Psoas muscle (tissue), 8 donors: Measurements from ENCODE around the gene B4GALT2. TPM values are rescaled to one million over a fixed set of nuclear protein-coding genes. Genes with fewer than 3 reads are reported as not detected.

ENCODE experiments used
- ATAC-seq, 4 donors: fragments of 200-7000 bp; cut with Tn5 transposase; one replicate each; pipeline ENCODE4 v1.9.1; 2020; ENCODE audit warnings: moderate library complexity in 3 of 4, mild to moderate bottlenecking in 2 of 4
- DNase-seq, 2 donors: peaks; one replicate each; pipeline ENCODE4 v3.0.0-alpha.2; 2020
- H3K27ac ChIP-seq: fragments of 200-600 bp; one replicate; pipeline ENCODE4 v1.8.0; 2022
- H3K27me3 ChIP-seq, 3 donors: fragments of 200-600 bp in 1 of 3; one replicate each; pipeline versions ENCODE4 v1.6.1 to v1.8.0; 2013 to 2022; ENCODE audit warnings: low read length in 2 of 3, mild to moderate bottlenecking in 2 of 3, moderate library complexity in 1 of 3; ENCODE audit not compliant: insufficient read depth in 3 of 3
- H3K36me3 ChIP-seq, 2 donors: fragments of 200-600 bp in 1 of 2; one replicate each; pipeline versions ENCODE4 v1.6.1 to v1.8.0; 2013 to 2022; ENCODE audit warnings: low read depth in 1 of 2, mild to moderate bottlenecking in 1 of 2, moderate library complexity in 1 of 2; ENCODE audit not compliant: insufficient read depth in 1 of 2
- H3K4me1 ChIP-seq: fragments of 200-600 bp; one replicate; pipeline ENCODE4 v1.8.0; 2022
- H3K4me3 ChIP-seq: fragments of 200-600 bp; one replicate; pipeline ENCODE4 v1.8.0; 2022; ENCODE audit warnings: mild to moderate bottlenecking
- H3K9me3 ChIP-seq: fragments of 200-600 bp; one replicate; pipeline ENCODE4 v1.8.0; 2022
- CTCF ChIP-seq: fragments of 200-600 bp; IDR thresholded peaks from one replicate; pipeline ENCODE4 v1.8.0; 2022; ENCODE audit warnings: antibody characterized with exemption
- WGBS, 3 donors: extraction: QIAGEN DNeasy Blood & Tissue Kit; methylation state at CpG; one replicate each; pipeline versions ENCODE4 v1.1.6 to v1.1.7; 2013; 5-methylcytosine and 5-hydroxymethylcytosine counted together
- intact Hi-C, 2 donors: fragments of 100-400 bp; cut with DNase I; formaldehyde crosslinking; loops; one replicate each; pipeline versions ENCODE4 v1.11.0 to v1.14.2; 2022
- polyA plus RNA-seq, 3 donors: library from polyadenylated mRNA; stranded (reverse); fragments of 200-250 nt; gene quantifications; one replicate each; pipeline ENCODE4 v1.2.3, GENCODE V29; 2013
- total RNA-seq, 4 donors: library from RNA; stranded (reverse); fragmentation: NEBNext Ultra II Directional in 2 of 4; extraction: Animal tissue kit (Norgen Biotek cat#: 25700) in 2 of 4; gene quantifications; one replicate each; pipeline versions ENCODE4 v1.2.1 to v1.2.4, GENCODE V29; 2021 to 2023
- donor health status: healthy with polysubstance abuse.
- donor health status: DM: no; HTN: no; CAD: no; lungs with moderate emphysema.
- donor health status: Bipolar disorder and iron deficiency.
- donor health status: healthy.
- donor health status: DM: yes; HTN: yes; CAD: no.
- donor health status: DM: no; HTN: no; CAD: no.
- donor health status: DM: no; HTN: no; CAD: no.
- donor health status: DM: yes; HTN: yes; CAD: no.

Gene B4GALT2
- total and polyA plus RNA-seq, 7 donors, result 33.5 to 81.0 (median 54.9) TPM

DNA sequence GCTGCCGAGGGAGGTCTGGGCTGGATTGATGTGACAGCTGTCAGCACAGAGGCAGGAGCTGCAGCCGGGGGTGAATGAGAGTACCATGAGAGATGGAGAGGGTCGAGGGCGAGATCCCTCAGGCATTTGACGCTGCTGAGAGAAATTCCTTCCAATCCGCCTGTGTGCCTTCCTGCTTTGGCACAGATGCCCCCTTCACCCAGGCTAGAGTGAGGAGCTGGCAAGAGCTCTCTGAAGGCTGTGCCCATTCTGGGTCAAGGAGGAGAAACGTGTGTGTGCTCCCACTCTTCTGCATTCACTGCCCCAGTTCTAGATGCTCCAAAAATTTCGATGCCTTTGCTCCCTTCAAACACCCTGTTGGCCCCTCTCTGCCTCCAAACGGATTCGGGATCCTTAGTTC is 40.6 kb upstream of the B4GALT2 start:
- DNase-seq (no peak), ATAC-seq (no peak)
- H3K27ac ChIP-seq, result no peak overlapping the region
- intact Hi-C loops, result loop anchor here in 1 of 2 donors (5.0 to 10.0 kb wide), 2 partner anchors 274 to 411 kb away; no protein-coding TSS in a partner anchor
- no peak overlapping the region for H3K4me3 ChIP-seq
- WGBS, 3 donors, result 35 to 56% (median 43%) methylated on average over 10 of the region's 10 CpGs
- no peaks in the 10 kb centered on the region for H3K9me3 ChIP-seq
- H3K36me3 ChIP-seq, result no peaks in the 10 kb centered on the region
- TF ChIP-seq CTCF, result no peak
- H3K27me3 ChIP-seq, result peaks cover 0 to 4% (median 0%) of the 10 kb centered on the region in 3 donors
- H3K4me1 ChIP-seq, result peaks cover 20% of the 10 kb centered on the region

DNA sequence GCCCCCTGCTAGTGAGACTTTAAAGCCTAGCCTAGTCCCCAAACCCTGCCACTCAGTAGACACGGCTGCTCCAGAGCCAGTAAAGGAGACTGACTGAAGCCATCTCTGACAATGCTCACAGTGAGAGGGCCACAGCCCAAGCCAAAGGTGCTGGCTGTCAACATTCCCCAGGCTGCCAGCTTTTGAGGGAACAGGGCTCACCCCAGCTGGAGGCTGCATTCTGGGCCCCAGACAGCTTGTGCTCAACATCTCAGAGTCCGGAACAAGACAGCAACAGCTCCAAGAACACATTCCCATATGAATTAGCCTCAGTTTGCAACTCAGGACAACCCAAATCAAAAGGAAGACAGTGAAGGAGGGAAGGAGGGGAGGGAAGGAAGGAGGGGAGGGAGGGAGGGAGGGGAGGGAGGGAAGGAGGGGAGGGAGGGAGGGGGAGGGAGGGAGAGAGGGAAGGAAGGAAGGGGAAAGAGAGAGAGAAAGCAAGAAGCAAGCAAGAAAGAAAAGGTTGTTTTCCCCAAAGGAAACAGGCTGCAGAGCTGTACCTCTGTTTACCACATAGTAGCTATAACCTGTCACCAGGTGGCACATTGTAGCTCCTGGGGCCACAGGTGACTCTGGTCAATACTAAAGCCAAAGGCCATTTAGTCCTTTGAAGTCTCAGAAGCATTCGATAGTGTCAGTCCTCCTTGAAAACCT is 40.0 kb upstream of the B4GALT2 start:
- ATAC-seq, result peak in 2 of 4 donors; percentile 65 to 68
- Histone ChIP-seq H3K4me3 (no peak overlapping the region), H3K4me1 (peaks cover 14% of the 10 kb centered on the region), H3K36me3 (no peaks in the 10 kb centered on the region), H3K27me3 (no peaks in the 10 kb centered on the region), H3K27ac (no peak overlapping the region), H3K9me3 (no peaks in the 10 kb centered on the region)
- DNase-seq, result peak in 1 of 2 donors; percentile 79
- intact Hi-C loops, result loop anchor here in 1 of 2 donors (5.0 to 10.0 kb wide), 2 partner anchors 274 to 412 kb away; no protein-coding TSS in a partner anchor
- no peak for TF ChIP-seq CTCF
- 37 to 56% (median 44%) methylated on average over 3 of the region's 3 CpGs for WGBS, 3 donors

- no peaks in the 10 kb centered on the region for H3K36me3 ChIP-seq
- intact Hi-C loops, result loop anchor here in 1 of 2 donors (10.0 kb wide), 1 partner anchor 408 kb away; the partner anchor contains the start of gene PTPRF
- H3K9me3 ChIP-seq, result no peaks in the 10 kb centered on the region
- no peak for ATAC-seq
- H3K4me3 ChIP-seq, result no peak overlapping the region
- DNase-seq, result no peak
- no peaks in the 10 kb centered on the region for H3K27me3 ChIP-seq
- H3K27ac ChIP-seq, result no peak overlapping the region
- peaks cover 8% of the 10 kb centered on the region for H3K4me1 ChIP-seq
- whole genome bisulfite sequencing, 3 donors, result 87 to 90% (median 90%) methylated on average over 3 of the region's 3 CpGs
- no peak for TF ChIP-seq CTCF
Measured at GRCh38 chr1:43942411-43942810, 36.6 kb upstream of the B4GALT2 start.

DNA sequence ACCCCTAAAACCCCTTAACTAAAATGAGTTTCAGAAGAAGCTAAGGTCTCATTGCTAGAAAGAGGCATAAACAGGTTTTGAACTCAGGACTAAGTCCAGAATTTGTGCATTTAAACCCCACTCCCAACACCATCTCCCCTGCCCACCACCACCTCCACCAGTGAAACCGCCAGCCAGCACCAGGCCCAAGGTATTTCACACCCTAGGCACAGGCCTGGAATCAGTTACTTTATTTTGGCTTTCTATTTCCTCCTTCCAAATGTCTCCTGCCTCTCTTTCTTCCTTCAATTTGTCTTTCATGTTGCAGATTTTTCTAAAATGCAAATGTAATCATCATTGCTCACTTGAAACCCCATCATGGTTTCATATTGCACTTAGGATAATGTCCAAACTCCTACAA is 34.1 kb upstream of the B4GALT2 start:
- 85 to 100% (median 91%) methylated on average over 1 of the region's 1 CpG for WGBS, 3 donors
- H3K27ac ChIP-seq, result no peak overlapping the region

More for the DNA sequence above, 34.1 kb upstream of the B4GALT2 start:
- no peak for ATAC-seq
- H3K4me3 ChIP-seq, result no peak overlapping the region
- no peaks in the 10 kb centered on the region for H3K27me3 ChIP-seq
- intact Hi-C loops, result loop anchor here in 1 of 2 donors (10.0 kb wide), 1 partner anchor 410 kb away; the partner anchor contains the start of gene PTPRF
- peaks cover 0 to 6% of the 10 kb centered on the region in 2 donors for H3K36me3 ChIP-seq
- no peaks in the 10 kb centered on the region for H3K9me3 ChIP-seq
- DNase-seq, result no peak
- no peak for TF ChIP-seq CTCF
- H3K4me1 ChIP-seq, result peaks cover 31% of the 10 kb centered on the region
